Measurements from ENCODE around the gene FAM171A1. TPM values are rescaled to one million over a fixed set of nuclear protein-coding genes. Genes with fewer than 3 reads are reported as not detected.

Gene FAM171A1
- total and polyA plus RNA-seq, 2 donors (not counting 3 experiments of a cell fraction or from before 2014, with no cell fraction given): 56.3 to 75.8 TPM

- H3K27me3 ChIP-seq (ENCODE audit: control insufficient read depth in 2 of 2, insufficient read depth in 2 of 2, low read length in 2 of 2): peaks cover 2 to 3% of the 10 kb centered on the region in 2 experiments
- dilution Hi-C loops (cut with MboI; ENCODE audit: extremely low pct_ligation_motif_present, low sequenced_read_pairs) (no loop called here), intact Hi-C loops (cut with micrococcal nuclease) (no loop called here)
- H3K9me3 ChIP-seq (replicated peaks; ENCODE audit: control insufficient read depth, insufficient read depth, low read length): no peaks in the 10 kb centered on the region
- POLR2A ChIA-PET: no interaction called here
- no peak overlapping the region for H3K27ac ChIP-seq (ENCODE audit: insufficient read depth, low read depth, low read length)
- no peak overlapping the region for H3K4me2 ChIP-seq (ENCODE audit: insufficient read depth, low read length)
- no peaks in the 10 kb centered on the region for H3K79me2 ChIP-seq (ENCODE audit: control insufficient read depth, insufficient read depth, low read length)
- no peaks in the 10 kb centered on the region for H3K9me1 ChIP-seq (replicated peaks; ENCODE audit: control insufficient read depth, extremely low read depth, insufficient read depth, low read length)
- H2AFZ ChIP-seq (ENCODE audit: low read depth, low read length): no peak overlapping the region
- DNase-seq (ENCODE audit: low read depth, low spot score) (no peak), FAIRE-seq (no peak)
- no peaks in the 10 kb centered on the region for H3K36me3 ChIP-seq (ENCODE audit: control insufficient read depth in 2 of 2, extremely low read depth in 1 of 2, insufficient read depth in 2 of 2, low read length in 2 of 2)
- CTCF ChIA-PET: interaction anchor here (0.6 kb wide), 1 partner anchor 10 kb away, joined by 3 read pairs; no protein-coding TSS in a partner anchor
- no peaks in the 10 kb centered on the region for H3K4me1 ChIP-seq (ENCODE audit: control insufficient read depth, extremely low read depth, insufficient read depth, low read length)
- H3K4me3 ChIP-seq (replicated peaks in 1 of 3; ENCODE audit: insufficient read depth in 1 of 3, low read depth in 1 of 3, low read length in 3 of 3): no peak overlapping the region
- H4K20me1 ChIP-seq (replicated peaks; ENCODE audit: control insufficient read depth, extremely low read depth, insufficient read depth, low read length): no peaks in the 10 kb centered on the region
- no peak overlapping the region for H3K9ac ChIP-seq (replicated peaks; ENCODE audit: extremely low read depth, insufficient read depth, low read length)
- no TSS peak for BruUV-seq (replicated peaks)
- TF ChIP-seq JUN (IDR thresholded peaks at IDR 0.05; ENCODE audit: borderline replicate concordance, insufficient read depth, insufficient read length, low read depth) (no peak), CTCF (IDR thresholded peaks at IDR 0.05; ENCODE audit: extremely low read depth in 1 of 2, insufficient read depth in 1 of 2, low read depth in 1 of 2, low read length in 2 of 2) (no peak), FOS (IDR thresholded peaks at IDR 0.05; ENCODE audit: borderline replicate concordance, insufficient read depth, low read length) (no peak), POLR2AphosphoS5 (IDR thresholded peaks at IDR 0.05; ENCODE audit: insufficient read depth, low read depth, low read length) (no peak), MAX (IDR thresholded peaks at IDR 0.05; ENCODE audit: insufficient read depth, insufficient read length) (no peak), POLR2A (IDR thresholded peaks at IDR 0.05; ENCODE audit: low read depth, low read length) (no peak), EZH2 (IDR thresholded peaks at IDR 0.05; ENCODE audit: borderline replicate concordance, low read depth, low read length, severe bottlenecking) (no peak), MYC (IDR thresholded peaks at IDR 0.05; ENCODE audit: low read depth, low read length) (no peak), GATA2 (IDR thresholded peaks at IDR 0.05; ENCODE audit: insufficient read depth, insufficient read length, low read depth, low read length) (no peak)
Observed at GRCh38 chr10:15183689-15184481, 187.2 kb downstream of the FAM171A1 start.

Data from endothelial cell of umbilical vein (primary cell).